Raji (cell line): ENCODE measurements around the gene PEMT.

Source experiments
- POLR2A ChIP-seq: IDR thresholded peaks from 2 replicates; pipeline ENCODE4 v1.6.1; 2011; ENCODE audit warnings: low read depth, low read length, control low read depth; ENCODE audit not compliant: insufficient read depth

The PEMT gene

DNA sequence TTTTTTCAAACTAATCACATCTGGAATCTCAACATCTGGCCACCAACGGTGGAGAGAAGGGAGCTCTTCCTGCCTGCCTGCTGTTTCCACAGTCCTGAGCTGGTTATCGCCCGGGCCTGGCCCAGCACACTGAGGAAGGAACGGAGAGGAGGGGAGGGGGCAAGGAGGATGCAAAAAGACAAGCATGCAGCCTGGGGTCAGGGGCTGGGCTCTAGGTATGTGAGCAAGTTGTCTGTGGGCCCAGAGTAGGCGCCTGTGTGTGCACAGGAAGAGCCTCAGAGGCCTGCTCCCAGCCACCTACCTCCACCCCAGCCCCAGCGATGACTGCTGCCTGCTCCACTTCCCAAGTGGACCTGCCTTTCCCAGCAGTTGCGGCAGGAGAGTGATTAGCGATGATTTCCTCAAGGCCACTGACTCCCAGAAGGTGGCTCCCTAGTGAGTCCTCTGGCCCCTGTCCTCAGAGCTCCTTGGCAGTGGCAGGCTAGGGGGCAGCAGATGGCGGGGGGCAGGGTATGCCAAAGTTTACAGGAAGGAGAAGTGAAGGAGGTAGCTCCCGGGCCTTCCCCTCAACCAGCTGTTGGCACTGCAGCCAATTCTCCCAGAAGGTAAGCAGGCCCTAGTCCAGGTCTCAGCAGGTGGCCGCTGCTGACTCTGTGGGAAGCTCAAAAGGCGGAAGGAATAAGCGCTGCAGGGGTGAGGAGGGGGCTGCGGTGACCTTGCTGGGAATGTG lies 68.3 kb downstream of the PEMT start:
- TF ChIP-seq POLR2A = no peak

DNA sequence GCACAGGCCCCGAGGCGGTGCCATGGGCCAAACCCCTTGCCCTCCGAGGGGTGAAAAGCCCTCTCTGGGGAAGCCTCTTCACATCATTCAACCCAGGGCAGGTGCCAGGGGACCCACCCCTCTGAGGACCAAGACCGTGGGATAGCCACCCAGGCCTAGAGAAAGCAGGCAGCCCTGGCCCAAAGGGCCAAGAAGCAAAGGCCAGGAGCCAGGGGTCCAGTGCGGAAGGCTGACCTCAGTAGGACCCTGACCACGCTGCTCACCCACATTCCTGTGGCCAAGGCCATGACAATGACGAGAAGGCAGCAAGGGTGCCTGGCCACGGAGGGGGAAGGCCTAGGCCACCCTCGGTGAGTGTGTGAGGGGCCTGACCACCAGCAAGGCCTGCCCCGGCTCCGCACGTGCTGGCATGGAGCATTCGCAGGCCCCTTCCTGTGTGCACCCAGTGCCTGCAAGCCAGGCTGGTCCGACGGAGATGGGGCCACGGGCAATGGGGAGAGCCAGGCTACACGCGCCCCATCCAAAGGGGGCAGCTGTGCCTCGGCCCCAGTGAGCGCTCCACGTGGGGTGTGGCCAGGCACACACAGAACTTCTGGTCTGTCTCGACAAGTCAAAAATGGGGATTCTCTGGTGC lies 70.8 kb downstream of the PEMT start:
- TF ChIP-seq POLR2A = no peak

DNA sequence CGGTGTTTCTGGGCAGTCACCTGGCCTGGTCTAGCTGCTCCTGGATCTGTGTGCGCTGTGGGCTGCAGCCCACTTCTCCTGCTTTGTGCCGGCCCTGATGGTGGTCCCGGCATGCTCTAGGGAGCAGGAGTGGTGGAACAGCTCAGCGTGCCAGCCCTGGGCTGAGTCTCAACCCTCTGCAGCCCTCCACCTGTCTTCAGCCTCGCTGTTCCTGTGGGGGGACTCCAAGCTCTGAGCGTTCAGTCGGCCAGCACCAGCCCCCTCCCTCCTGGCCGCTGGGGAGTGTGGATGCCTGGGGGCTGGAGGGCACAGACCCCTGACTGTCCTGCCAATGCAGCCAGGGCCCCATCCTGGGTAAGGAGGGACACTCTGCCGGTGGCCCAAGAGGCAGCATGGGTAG lies 71.6 kb downstream of the PEMT start:
- no peak for TF ChIP-seq POLR2A

DNA sequence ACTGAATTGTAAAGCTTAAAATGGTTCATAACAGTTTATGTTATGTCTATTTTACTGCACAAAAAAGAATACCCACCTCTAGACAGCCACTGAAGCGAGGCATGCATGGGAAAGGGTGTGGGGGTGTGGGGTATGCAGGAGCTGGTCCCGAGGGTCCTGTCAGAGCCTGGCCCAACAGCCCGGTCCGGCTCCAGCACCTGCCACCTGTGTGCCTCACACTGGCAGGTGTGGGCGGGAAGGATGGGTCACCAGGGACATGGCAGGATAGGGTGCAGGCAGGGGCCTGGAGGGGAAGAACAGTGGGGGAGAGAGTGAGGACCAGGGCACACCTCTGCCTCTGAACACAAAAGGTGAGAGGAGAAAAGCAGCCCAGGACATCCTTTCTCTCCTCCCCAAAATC lies 72.6 kb downstream of the PEMT start:
- no peak for TF ChIP-seq POLR2A

DNA sequence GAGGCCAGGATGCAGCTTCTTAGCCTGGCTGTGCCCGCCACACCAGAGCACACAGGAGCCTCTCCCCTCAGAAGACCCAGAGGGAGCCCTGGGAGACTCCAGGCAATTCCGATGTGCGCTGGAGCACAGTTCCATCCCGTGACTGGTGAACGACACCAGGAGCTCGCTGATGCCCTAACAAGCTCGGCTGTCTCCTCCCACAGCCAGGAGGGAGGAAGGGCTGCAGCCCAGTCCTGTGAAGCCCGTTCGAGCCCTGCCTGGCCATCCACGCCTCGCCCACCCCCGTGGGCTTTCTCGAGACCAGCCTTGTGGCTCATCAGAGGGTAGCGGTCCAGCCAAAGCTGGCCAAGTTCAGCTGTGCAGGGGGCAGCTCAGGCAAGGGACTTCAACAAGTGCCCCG lies 73.5 kb downstream of the PEMT start:
- TF ChIP-seq POLR2A = no peak

DNA sequence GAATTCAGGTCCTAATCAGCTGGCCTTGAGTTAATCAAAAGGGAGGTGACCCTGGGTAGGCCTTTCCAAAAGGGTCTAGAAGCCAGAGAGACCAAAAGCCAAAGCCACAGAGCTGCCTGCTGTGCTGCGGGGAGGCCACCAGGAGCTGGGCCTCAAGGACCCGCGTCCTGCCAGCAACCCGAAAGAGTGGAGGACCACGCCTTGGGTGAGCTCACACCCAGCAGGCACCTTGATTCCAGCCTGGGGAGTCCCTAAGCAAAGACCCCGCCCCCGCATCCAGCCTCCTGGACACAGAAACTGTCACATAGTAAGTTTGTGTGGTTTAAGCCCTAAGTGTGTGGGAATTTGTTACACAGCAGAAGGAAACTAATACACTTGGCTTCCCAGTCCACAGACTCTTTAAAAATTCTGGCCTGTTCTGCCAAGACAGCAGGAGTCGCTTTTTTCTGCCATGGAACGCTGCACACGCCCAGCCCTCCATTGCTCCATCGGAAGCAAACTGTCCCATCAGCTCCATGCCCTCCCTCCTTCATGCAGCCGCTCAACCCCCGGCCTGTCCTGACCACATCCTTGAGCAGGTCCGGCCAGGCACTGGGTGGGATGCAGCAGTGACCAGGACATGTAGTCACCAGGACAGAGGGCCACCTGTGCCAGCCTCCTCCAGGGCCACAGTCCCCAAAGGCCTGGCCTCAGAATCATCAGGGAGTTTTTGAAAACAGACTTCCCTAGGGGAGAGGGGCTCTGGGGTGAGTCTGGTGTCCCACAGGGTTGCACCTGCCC lies 74.4 kb downstream of the PEMT start:
- TF ChIP-seq POLR2A = no peak

DNA sequence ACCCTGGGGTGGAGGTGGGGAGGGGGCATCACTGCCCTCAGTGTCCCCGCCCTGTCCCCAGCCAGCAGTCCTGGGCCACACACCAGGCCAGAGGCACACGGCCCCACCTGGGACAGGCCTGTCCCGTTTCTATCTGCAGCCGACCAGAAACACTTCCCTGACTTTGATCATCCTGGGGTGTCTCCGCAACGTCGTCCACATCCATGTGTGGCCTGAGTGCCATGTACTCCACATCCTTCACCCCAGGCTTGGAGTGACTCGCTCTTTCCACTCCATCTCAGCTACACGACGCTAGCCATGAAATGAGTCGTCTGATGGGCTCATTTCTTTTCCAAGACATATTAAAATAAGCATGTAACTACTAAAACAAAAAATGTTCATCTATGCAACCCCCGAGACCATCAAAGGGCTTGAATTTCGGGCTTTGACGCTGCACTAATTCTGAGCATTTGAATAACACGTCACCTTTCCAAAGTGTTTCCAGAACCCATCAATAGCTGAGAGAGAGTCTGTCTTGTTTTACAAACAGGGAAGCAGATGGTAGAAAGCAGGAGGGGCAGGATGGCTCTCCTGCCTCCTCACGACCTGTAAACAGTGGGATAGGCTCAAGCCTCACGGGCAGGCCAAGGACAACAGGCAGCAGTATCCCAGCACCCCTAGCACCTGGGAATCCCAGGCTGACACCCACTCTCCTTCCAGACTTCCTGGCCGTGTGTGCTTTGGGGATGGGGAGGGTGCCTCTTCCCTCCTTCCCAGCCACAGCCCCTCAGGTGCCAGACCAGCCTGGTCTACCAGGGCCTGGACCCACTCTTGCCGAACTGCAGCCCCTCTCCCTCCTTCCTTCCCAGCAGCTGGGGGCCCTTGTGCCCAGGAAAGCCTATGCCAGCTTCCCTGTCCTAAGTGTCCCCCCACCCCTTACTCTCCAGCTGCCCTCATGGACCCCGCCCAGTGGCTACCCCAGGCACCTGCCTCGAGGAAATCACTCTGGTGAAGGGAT lies 75.3 kb downstream of the PEMT start:
- no peak for TF ChIP-seq POLR2A

DNA sequence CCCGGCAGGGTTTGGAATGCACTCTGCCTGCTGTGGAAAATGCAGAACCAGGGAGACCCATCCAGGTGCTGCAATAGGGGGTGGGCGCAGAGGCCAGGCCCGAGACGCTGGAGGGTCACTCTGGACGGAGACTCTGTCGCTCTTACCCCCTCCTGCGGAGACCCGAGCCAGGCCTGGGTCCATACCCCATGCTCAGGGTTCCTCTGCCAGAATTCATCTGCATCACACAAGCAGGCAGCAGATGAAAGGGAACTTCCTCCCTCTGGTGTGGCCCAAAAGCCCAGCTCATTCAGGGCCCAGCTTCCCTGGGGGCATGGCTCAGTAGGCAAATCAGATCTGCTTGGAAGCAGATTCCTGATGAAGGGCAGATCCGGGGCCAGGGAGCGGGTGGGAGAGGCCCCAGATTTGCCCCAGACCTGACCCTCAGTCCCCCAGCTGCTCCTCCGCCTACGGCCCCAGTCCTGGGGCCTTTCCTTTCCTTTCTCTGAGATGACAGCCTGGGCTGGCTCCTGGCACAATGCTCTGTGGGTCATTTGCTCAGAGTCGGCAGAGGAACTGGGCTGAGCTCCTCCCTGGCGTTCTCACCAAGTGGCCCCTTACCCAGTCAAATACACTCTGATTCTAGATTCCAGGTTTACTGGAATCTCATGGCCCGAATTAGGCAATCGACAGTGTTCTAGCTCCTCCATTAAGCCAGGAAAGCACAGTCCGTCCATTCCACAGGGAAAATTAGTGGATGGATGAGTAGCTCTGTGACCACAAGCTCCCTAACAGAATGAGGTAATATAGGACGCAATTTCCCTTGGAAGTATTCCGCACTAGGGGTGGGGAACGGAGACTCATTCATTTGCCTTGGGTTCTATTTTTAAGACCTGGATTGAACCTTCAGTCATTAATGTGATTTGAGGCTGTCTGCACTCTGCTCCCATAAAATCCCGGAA lies 76.2 kb downstream of the PEMT start:
- TF ChIP-seq POLR2A = no peak

DNA sequence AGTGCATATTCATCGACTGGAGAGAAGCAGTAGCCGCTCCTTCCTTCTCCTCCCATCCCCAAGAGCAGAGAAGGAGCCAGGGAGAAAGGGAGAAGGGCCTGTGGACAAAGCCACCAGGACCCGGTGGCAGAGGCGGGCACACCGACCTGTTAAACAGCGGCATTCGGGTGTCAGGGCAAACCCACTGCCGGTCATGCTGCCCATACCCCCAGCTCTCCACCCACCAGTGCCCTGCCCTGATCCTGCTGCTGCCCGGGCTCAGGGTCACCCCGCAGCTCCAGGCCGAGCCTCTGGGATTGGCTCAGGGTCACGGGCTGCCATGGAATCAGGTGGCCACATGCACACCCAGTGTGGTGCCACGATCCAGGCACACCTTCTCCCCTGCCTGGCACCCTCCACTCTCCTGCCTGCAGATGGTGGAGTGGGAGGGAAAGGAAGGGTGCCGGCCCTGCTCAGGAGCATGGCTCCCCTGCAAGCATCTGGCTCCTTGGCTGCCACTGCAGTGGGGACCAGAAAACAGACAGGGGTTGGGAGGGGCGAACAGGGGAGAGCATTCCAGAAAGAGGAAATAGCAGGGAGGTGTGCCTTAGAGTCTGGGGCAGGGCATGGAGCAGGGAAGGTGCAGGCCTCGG lies 77.0 kb downstream of the PEMT start:
- no peak for TF ChIP-seq POLR2A

DNA sequence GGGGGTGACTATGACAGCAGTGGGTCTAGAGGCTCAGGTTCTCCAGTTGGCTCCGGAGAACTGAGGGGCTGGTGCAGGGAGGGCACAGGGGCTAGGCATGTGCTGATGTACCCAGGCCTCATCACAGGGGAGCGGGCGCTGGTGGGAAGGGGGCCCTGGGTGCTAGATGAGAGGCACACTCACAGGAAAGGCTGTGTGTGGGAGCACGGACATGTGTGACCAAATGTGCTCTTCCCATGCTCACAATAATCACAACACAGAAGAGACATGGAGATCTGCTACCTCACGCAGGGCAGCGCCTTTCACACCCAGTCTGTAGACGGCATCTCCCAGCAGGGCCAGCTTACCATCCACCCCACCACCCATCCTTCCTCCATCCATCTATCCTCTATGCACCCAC lies 77.9 kb downstream of the PEMT start:
- TF ChIP-seq POLR2A = no peak

DNA sequence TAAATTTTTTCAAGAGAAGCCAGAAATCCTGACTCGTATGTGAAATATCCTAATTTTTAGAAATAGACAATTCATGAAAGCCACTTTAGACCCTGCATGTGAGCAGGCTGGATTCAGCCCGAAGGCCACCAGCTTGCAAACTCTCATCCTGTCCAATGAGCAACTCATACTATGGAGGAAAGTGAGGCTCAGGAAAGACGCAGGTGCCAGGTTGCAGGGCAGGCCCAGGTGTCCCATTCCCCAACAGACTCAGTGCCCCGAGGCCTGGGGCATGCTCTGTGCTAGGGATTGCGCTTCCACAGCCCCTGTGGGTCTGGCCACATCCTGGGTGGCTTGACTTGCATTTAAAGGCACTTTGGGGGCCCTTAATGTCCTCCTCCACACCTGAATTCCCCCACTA lies 78.6 kb downstream of the PEMT start:
- TF ChIP-seq POLR2A = no peak

DNA sequence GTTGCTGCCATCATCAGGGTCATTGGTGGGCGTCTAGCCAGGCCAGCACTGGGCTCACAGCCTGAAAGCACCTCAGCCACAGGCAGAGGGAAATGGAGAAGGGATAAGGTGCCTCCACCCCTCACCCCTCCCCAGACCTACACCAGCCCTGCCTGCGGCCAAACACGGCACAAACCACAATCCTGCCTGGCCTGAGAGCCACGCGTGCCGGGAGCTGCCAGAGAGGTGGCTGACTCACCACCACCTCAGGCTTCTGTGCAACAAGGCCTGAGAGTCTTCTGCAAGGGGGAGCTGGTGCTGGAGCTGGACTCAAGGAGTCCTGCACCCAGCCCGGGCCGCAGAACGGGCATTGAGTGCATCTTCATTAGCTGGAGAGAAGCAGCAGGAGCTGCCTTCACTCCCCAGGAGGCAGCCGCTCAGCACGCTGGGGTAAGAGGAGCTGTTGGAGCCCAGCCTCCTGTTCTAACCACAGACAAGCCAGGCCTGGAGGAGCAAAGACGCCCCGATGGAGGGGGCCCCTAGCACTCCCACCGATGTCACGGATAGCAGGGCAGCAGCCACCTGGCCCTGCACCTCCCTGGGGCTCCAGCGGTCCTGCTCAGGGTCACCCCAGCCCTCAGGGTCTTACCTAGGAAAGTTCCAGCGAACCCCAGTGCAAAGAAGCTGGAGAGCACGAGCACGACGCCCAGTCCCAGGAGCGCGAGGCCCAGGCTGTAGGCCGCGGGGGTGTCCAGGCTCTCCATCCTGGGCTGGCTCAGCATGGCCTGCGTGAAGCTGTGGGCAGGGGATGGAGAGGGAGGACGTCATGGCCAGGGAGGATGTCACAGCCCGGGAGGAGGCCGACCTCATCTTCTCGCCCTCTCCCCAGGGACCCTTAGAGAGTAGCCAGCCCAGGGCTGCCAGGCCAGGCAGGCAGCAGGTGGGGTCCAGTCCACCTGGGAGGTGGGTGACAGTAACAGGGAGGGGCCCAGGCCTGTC lies 79.3 kb downstream of the PEMT start:
- TF ChIP-seq POLR2A = no peak
